SK-N-SH (cell line): ENCODE data around the gene DMRTC1.
"Not testable (repeated sequence)": the region's sequence is repeated elsewhere in the genome, so short reads cannot be mapped to it uniquely, and the experiment has no call there.

ENCODE experiments used
- CHD2 ChIP-seq: fragments of 150-350 bp; IDR thresholded peaks from 2 replicates; pipeline ENCODE4 v1.6.1; 2018; ENCODE audit warnings: low read length; ENCODE audit not compliant: partially characterized antibody
- FOXJ3 ChIP-seq: sonication (generic); formaldehyde crosslinking; IDR thresholded peaks from 2 replicates; pipeline ENCODE4 v1.5.1; 2020; ENCODE audit warnings: mild to moderate bottlenecking, missing genetic modification reagents
- JUND ChIP-seq: IDR thresholded peaks from 2 replicates; pipeline ENCODE4 v1.4.0; 2012
- NFIC ChIP-seq: IDR thresholded peaks from 2 replicates; pipeline ENCODE4 v1.4.0; 2012; ENCODE audit warnings: borderline replicate concordance
- NRF1 ChIP-seq: IDR thresholded peaks from 2 replicates; pipeline ENCODE4 v1.6.1; 2012; ENCODE audit warnings: low read depth, mild to moderate bottlenecking, low read length
- POLR2AphosphoS5 ChIP-seq: IDR thresholded peaks from 2 replicates; pipeline ENCODE4 v1.6.1; 2012; ENCODE audit warnings: low read depth, low read length
- REST ChIP-seq: IDR thresholded peaks from 2 replicates; pipeline ENCODE4 v1.6.1; 2012; ENCODE audit warnings: mild to moderate bottlenecking, low read depth, low read length, moderate library complexity
- USF1 ChIP-seq: IDR thresholded peaks from 2 replicates; pipeline ENCODE4 v1.4.0; 2012; ENCODE audit warnings: low read depth, borderline replicate concordance
- TF ChIP-seq, protein P1 (sequence below): fragments of 200-600 bp; sonication (generic); IDR thresholded peaks from 2 replicates; pipeline ENCODE4 v1.6.1; 2017; ENCODE audit warnings: antibody characterized with exemption, mild to moderate bottlenecking, moderate library complexity
- TF ChIP-seq, protein P2 (sequence below): IDR thresholded peaks from 2 replicates; pipeline ENCODE4 v1.4.0; 2012; ENCODE audit warnings: low read depth

- TF ChIP-seq, protein P1, sequence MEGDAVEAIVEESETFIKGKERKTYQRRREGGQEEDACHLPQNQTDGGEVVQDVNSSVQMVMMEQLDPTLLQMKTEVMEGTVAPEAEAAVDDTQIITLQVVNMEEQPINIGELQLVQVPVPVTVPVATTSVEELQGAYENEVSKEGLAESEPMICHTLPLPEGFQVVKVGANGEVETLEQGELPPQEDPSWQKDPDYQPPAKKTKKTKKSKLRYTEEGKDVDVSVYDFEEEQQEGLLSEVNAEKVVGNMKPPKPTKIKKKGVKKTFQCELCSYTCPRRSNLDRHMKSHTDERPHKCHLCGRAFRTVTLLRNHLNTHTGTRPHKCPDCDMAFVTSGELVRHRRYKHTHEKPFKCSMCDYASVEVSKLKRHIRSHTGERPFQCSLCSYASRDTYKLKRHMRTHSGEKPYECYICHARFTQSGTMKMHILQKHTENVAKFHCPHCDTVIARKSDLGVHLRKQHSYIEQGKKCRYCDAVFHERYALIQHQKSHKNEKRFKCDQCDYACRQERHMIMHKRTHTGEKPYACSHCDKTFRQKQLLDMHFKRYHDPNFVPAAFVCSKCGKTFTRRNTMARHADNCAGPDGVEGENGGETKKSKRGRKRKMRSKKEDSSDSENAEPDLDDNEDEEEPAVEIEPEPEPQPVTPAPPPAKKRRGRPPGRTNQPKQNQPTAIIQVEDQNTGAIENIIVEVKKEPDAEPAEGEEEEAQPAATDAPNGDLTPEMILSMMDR: not testable (repeated sequence)
- not testable (repeated sequence) for TF ChIP-seq FOXJ3, JUND, REST, NRF1, CHD2, NFIC, USF1, POLR2AphosphoS5
- TF ChIP-seq, protein P2, sequence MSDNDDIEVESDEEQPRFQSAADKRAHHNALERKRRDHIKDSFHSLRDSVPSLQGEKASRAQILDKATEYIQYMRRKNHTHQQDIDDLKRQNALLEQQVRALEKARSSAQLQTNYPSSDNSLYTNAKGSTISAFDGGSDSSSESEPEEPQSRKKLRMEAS: not testable (repeated sequence)
These were observed at the start of gene DMRTC1 for GRCh38 chrX:72943819-72944169.
